ENCODE measurements around the gene HSP90AA1.

Gene HSP90AA1

GRCh38 chr14:102043251-102044025, 43.4 kb downstream of the HSP90AA1 start:
- TF ChIP-seq CTCF (IDR thresholded peaks at IDR 0.05) = no peak

GRCh38 chr14:102042699-102043098, 44.1 kb downstream of the HSP90AA1 start:
- no peak for TF ChIP-seq CTCF (IDR thresholded peaks at IDR 0.05)

GRCh38 chr14:102040153-102040552, 46.7 kb downstream of the HSP90AA1 start:
- TF ChIP-seq CTCF (IDR thresholded peaks at IDR 0.05) = no peak

GRCh38 chr14:102039157-102039556, 47.7 kb downstream of the HSP90AA1 start:
- no peak for TF ChIP-seq CTCF (IDR thresholded peaks at IDR 0.05)

GRCh38 chr14:102037686-102038085, 49.2 kb downstream of the HSP90AA1 start:
- no peak for TF ChIP-seq CTCF (IDR thresholded peaks at IDR 0.05)

GRCh38 chr14:102035914-102036313, 50.9 kb downstream of the HSP90AA1 start:
- TF ChIP-seq CTCF (IDR thresholded peaks at IDR 0.05) = no peak

GRCh38 chr14:102034301-102034700, 52.5 kb downstream of the HSP90AA1 start:
- TF ChIP-seq CTCF (IDR thresholded peaks at IDR 0.05) = no peak

GRCh38 chr14:102033241-102033640, 53.6 kb downstream of the HSP90AA1 start:
- TF ChIP-seq CTCF (IDR thresholded peaks at IDR 0.05) = no peak
